ENCODE data around the gene BTN3A1.

DNA sequence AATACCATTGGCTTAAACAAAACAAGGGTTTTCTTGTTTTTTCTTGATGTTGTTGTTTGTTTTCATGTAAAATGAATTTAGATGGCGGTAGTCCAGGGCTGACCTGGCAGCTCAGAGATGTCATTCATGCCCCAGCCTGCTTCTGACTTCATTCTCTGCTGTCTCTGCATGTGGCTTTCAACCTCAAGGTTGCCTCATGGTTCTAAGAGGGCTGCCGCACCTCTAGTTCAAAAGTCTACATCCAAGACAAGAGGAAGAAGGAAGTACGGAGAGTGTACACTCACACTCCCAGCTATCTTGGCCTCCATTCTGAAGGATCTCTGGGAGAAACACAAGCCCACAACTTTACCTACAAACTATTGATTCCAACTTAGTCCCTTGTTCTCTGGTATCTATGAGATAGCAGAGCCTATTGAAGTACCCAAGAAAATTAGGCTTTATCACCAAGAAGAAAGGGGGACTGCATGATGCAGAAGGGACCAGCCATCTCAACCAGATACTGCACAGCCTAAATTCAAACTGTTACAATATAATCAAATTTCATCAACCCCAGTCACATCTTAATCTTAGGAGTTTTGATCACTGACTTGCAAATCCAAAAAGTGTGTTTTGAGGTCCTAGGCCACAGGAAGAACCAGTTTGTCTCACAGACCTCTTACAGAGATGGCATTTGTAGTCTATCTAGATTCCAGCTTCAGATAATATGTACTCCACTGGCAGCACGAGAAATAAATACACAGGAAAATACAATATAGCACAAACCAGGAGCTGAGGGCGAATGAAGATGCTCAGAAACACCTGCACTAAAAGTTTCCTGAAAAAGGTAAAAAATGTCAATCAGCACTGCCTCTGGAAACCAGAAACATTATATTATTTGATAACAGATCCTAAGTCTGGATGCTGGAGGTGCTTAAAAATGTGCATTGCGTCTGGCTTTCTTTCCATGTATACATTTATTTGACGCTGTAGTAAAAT, 37.4 kb downstream of the BTN3A1 start:
- TF ChIP-seq, protein P1, sequence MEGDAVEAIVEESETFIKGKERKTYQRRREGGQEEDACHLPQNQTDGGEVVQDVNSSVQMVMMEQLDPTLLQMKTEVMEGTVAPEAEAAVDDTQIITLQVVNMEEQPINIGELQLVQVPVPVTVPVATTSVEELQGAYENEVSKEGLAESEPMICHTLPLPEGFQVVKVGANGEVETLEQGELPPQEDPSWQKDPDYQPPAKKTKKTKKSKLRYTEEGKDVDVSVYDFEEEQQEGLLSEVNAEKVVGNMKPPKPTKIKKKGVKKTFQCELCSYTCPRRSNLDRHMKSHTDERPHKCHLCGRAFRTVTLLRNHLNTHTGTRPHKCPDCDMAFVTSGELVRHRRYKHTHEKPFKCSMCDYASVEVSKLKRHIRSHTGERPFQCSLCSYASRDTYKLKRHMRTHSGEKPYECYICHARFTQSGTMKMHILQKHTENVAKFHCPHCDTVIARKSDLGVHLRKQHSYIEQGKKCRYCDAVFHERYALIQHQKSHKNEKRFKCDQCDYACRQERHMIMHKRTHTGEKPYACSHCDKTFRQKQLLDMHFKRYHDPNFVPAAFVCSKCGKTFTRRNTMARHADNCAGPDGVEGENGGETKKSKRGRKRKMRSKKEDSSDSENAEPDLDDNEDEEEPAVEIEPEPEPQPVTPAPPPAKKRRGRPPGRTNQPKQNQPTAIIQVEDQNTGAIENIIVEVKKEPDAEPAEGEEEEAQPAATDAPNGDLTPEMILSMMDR (IDR thresholded peaks at IDR 0.05), result no peak
- TF ChIP-seq EZH2phosphoT487 (IDR thresholded peaks at IDR 0.05), result no peak
